MCF 10A (cell line): ENCODE measurements around the gene HLA-DMA. TPM values are rescaled to one million over a fixed set of nuclear protein-coding genes. Genes with fewer than 3 reads are reported as not detected.

Source experiments
- BruUV-seq: library from RNA; stranded (reverse); fragments of 400-500 nt; replicated peaks from 2 replicates; lab custom pipeline; 2021; lab: Mats Ljungman, UMichigan
- CTCF ChIA-PET: fragments of 300-600 bp; sonication (Branson Sonifier 250); formaldehyde crosslinking; extraction: SDS; loops from one replicate; lab custom pipeline; 2021; ENCODE audit warnings: antibody characterized with exemption, inconsistent platforms; lab: Yijun Ruan, JAX
- POLR2A ChIA-PET: fragments of 300-600, 350-650 bp; sonication (Branson Sonifier 250); formaldehyde crosslinking; extraction: SDS; loops from one replicate; lab custom pipeline; 2020; ENCODE audit warnings: antibody characterized with exemption, inconsistent platforms; lab: Yijun Ruan, JAX
- DNase-seq: peaks from one replicate; pipeline ENCODE4 v3.0.0-alpha.2; 2018; ENCODE audit not compliant: unreplicated experiment
- H3K27ac Mint-ChIP-seq: one replicate; pipeline ENCODE4 v1.8.0; 2022; ENCODE audit warnings: mild to moderate bottlenecking, low read depth, mixed read lengths; ENCODE audit not compliant: unreplicated experiment
- H3K27me3 Mint-ChIP-seq: one replicate; pipeline ENCODE4 v1.8.0; 2022; ENCODE audit warnings: mixed read lengths; ENCODE audit not compliant: insufficient read depth, unreplicated experiment
- H3K36me3 Mint-ChIP-seq: one replicate; pipeline ENCODE4 v1.8.0; 2022; ENCODE audit warnings: mild to moderate bottlenecking, moderate library complexity, mixed read lengths; ENCODE audit not compliant: insufficient read depth, unreplicated experiment
- H3K4me1 Mint-ChIP-seq: one replicate; pipeline ENCODE4 v1.8.0; 2022; ENCODE audit warnings: mixed read lengths; ENCODE audit not compliant: insufficient read depth, unreplicated experiment
- H3K4me3 Mint-ChIP-seq: one replicate; pipeline ENCODE4 v1.8.0; 2022; ENCODE audit warnings: mild to moderate bottlenecking, moderate library complexity, mixed read lengths; ENCODE audit not compliant: unreplicated experiment
- H3K9me3 Mint-ChIP-seq: one replicate; pipeline ENCODE4 v1.8.0; 2022; ENCODE audit warnings: mixed read lengths; ENCODE audit not compliant: unreplicated experiment
- CTCF ChIP-seq: fragments of 200-600 bp; IDR thresholded peaks from one replicate; pipeline ENCODE4 v1.8.0; 2022; ENCODE audit warnings: antibody characterized with exemption, mild to moderate bottlenecking; ENCODE audit not compliant: unreplicated experiment
- intact Hi-C: fragments of 100-400 bp; cut with micrococcal nuclease; formaldehyde crosslinking; loops from 2 replicates; pipeline ENCODE4 v1.14.1; 2022
- total RNA-seq: library from RNA; stranded (reverse); gene quantifications from 2 replicates; pipeline ENCODE4 v1.2.3, GENCODE V29; 2022

The HLA-DMA gene
- total RNA-seq, 1 experiment from 2014 or later = 2.4 TPM

DNA sequence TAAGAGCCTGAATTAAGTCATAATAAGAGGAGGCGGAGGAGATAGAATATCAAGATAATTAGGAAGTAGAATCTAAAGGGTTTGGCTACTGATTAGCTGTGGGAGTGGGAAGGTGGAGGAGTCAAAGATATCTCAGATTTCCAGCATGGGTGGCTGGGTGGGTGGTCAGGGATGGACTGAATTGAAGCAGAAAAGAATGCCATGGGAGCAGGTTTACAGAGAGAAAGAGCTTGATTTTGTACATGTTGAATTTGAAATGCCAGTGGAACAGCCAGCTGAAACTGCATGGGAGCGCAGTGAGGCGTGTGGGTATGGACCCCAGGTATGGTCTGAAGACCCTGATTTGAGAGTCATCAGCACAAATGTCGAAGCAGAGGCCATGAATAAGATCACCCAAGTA is 1.4 kb upstream of the HLA-DMA start:
- Mint-ChIP-seq H3K4me3 (no peak overlapping the region), H3K27ac (no peak overlapping the region), H3K27me3 (no peaks in the 10 kb centered on the region), H3K4me1 (no peaks in the 10 kb centered on the region), H3K36me3 (no peaks in the 10 kb centered on the region), H3K9me3 (no peaks in the 10 kb centered on the region)
- POLR2A ChIA-PET = interaction anchor here (0.6 to 8.2 kb wide), 5 partner anchors 9 to 30 kb away, joined by 3 to 130 read pairs (median 7); partner anchors contain the start of gene BRD2
- intact Hi-C loops = no loop called here
- CTCF ChIA-PET = interaction anchor here (0.8 to 4.4 kb wide), 17 partner anchors 9 to 295 kb away, joined by 3 to 55 read pairs (median 7); partner anchors contain the start of genes BRD2, HLA-DMB and TAP2
- BruUV-seq = no TSS peak
- no peak for TF ChIP-seq CTCF
- DNase-seq = no peak

DNA sequence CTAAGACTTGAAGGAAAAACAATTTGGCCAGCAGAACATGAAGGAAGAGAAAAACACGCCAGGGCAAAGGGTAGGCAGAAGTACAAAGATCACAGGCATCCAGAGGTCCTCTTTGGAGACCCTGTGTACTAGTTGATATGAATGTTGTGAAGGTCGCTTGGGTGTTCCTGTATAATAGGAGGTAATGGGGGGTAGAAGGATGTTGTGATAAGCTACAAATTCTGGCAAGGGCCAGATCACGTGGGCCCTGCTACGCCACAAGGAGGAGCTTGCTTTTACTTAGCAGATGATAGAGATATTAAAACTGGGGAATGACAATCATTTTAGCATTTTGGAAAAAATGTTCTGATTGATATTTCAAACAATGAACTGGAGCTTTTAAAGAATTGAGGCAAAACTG is 878 bp upstream of the HLA-DMA start:
- TF ChIP-seq CTCF = no peak
- POLR2A ChIA-PET = interaction anchor here (0.6 to 8.2 kb wide), 6 partner anchors 10 to 255 kb away, joined by 3 to 130 read pairs (median 4); partner anchors contain the start of genes BRD2 and RING1
- BruUV-seq = no TSS peak
- Mint-ChIP-seq H3K4me1 (no peaks in the 10 kb centered on the region), H3K4me3 (no peak overlapping the region), H3K9me3 (no peaks in the 10 kb centered on the region), H3K36me3 (no peaks in the 10 kb centered on the region), H3K27ac (no peak overlapping the region), H3K27me3 (no peaks in the 10 kb centered on the region)
- intact Hi-C loops = loop anchor here (2.0 kb wide), 1 partner anchor 31 kb away; no protein-coding TSS in a partner anchor
- no peak for DNase-seq
- CTCF ChIA-PET = interaction anchor here (0.6 to 4.4 kb wide), 23 partner anchors 9 to 883 kb away, joined by 3 to 55 read pairs (median 5); partner anchors contain the start of genes BRD2 and HLA-DMB

DNA sequence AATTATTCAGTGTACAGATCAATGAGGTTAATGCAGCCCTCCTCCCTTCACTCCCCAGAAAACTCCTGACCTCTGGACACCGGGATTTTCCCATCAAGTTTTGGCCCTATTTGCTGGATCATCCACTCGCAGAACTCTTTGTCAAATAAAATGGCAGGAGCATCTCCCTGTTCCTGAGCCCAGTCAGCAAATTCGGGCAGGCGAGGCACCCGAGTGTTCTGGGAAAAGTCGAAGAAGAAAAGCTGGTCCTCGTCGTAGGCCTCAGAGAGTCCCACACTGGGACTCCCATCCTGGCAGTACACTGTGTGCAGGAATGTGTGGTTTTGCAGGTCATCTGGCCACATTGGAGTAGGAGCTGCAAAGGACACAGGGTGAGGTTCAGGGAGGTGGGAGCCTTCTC is 2.4 kb downstream of the HLA-DMA start:
- Mint-ChIP-seq H3K27me3 (no peaks in the 10 kb centered on the region), H3K9me3 (no peaks in the 10 kb centered on the region), H3K4me3 (no peak overlapping the region), H3K36me3 (no peaks in the 10 kb centered on the region), H3K4me1 (peaks cover 3% of the 10 kb centered on the region), H3K27ac (no peak overlapping the region)
- intact Hi-C loops = no loop called here
- DNase-seq = no peak
- CTCF ChIA-PET = interaction anchor here (0.6 to 2.6 kb wide), 10 partner anchors 17 to 78 kb away, joined by 3 to 20 read pairs (median 5); partner anchors contain the start of gene BRD2
- POLR2A ChIA-PET = interaction anchor here (0.8 to 2.9 kb wide), 2 partner anchors 17 to 23 kb away, joined by 3 to 15 read pairs; partner anchors contain the start of gene BRD2
- no TSS peak for BruUV-seq
- TF ChIP-seq CTCF = no peak

DNA sequence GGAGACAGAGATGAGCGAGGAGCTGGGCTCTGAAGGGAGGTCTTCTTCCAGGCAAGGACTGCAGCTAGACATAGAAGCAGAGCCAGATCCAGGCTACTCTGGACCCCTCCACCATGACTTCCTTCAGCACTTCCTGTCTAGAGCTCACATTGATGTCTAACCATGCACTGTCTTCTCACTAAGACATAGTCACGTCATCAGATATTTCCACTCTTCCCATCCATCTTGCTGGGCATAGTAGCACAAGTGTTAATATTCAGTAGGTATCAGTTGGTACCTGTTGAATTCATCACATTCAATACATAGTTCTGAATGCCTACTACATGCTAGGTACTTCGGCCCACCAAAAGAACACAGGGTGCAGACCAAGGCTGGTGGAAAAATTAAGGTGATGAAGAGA is 2.9 kb downstream of the HLA-DMA start:
- intact Hi-C loops = no loop called here
- Mint-ChIP-seq H3K9me3 (no peaks in the 10 kb centered on the region), H3K4me3 (no peak overlapping the region), H3K27ac (no peak overlapping the region), H3K36me3 (no peaks in the 10 kb centered on the region), H3K27me3 (no peaks in the 10 kb centered on the region), H3K4me1 (peaks cover 5% of the 10 kb centered on the region)
- DNase-seq = no peak
- no TSS peak for BruUV-seq
- CTCF ChIA-PET = interaction anchor here (0.6 to 2.6 kb wide), 10 partner anchors 17 to 77 kb away, joined by 3 to 20 read pairs (median 5); partner anchors contain the start of gene BRD2
- POLR2A ChIA-PET = interaction anchor here (0.8 to 2.9 kb wide), 2 partner anchors 18 to 23 kb away, joined by 3 to 15 read pairs; partner anchors contain the start of gene BRD2
- TF ChIP-seq CTCF = no peak
